SK-N-SH (cell line): ENCODE data around the gene COG2.

ENCODE experiments used
- MEF2A ChIP-seq: IDR thresholded peaks from 2 replicates; pipeline ENCODE4 v1.4.0; 2012; ENCODE audit warnings: low read depth, borderline replicate concordance
- NRF1 ChIP-seq: IDR thresholded peaks from 2 replicates; pipeline ENCODE4 v1.6.1; 2012; ENCODE audit warnings: low read depth, mild to moderate bottlenecking, low read length
- TAF1 ChIP-seq: IDR thresholded peaks from 2 replicates; pipeline ENCODE4 v1.6.1; 2012; ENCODE audit warnings: low read depth, mild to moderate bottlenecking, low read length, moderate library complexity, borderline replicate concordance
- TF ChIP-seq, protein P1 (sequence below): fragments of 200-600 bp; sonication (generic); IDR thresholded peaks from 2 replicates; pipeline ENCODE4 v1.6.1; 2017; ENCODE audit warnings: antibody characterized with exemption, mild to moderate bottlenecking, moderate library complexity
- TF ChIP-seq, protein P2 (sequence below): fragments of 150-350 bp; IDR thresholded peaks from 2 replicates; pipeline ENCODE4 v1.6.1; 2017; ENCODE audit warnings: antibody characterized with exemption, low read length, low read depth, borderline replicate concordance
- TF ChIP-seq, protein P3 (sequence below): IDR thresholded peaks from 2 replicates; pipeline ENCODE4 v1.4.0; 2012; ENCODE audit warnings: low read depth

DNA sequence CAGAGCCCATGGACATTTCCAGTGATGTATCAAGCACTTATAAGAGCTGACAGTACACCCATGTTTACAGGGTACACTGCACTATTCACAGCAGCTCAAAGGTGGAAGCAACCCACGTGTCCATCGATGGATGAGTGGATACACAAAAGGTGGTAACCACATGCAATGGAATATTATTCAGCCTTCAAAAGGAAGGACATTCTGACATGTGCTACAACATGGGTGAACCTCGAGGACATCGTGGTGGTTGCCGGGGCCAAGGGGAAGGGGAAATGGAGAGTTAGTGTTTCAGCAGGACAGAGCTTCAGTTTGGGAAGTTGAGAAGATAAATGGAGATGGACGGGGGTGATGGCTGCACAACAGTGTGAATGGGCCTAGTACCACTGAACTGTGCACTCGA is 62.5 kb downstream of the COG2 start:
- TF ChIP-seq NRF1 = no peak
- TF ChIP-seq, protein P1, sequence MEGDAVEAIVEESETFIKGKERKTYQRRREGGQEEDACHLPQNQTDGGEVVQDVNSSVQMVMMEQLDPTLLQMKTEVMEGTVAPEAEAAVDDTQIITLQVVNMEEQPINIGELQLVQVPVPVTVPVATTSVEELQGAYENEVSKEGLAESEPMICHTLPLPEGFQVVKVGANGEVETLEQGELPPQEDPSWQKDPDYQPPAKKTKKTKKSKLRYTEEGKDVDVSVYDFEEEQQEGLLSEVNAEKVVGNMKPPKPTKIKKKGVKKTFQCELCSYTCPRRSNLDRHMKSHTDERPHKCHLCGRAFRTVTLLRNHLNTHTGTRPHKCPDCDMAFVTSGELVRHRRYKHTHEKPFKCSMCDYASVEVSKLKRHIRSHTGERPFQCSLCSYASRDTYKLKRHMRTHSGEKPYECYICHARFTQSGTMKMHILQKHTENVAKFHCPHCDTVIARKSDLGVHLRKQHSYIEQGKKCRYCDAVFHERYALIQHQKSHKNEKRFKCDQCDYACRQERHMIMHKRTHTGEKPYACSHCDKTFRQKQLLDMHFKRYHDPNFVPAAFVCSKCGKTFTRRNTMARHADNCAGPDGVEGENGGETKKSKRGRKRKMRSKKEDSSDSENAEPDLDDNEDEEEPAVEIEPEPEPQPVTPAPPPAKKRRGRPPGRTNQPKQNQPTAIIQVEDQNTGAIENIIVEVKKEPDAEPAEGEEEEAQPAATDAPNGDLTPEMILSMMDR = no peak
- TF ChIP-seq TAF1 = no peak
- TF ChIP-seq, protein P2, sequence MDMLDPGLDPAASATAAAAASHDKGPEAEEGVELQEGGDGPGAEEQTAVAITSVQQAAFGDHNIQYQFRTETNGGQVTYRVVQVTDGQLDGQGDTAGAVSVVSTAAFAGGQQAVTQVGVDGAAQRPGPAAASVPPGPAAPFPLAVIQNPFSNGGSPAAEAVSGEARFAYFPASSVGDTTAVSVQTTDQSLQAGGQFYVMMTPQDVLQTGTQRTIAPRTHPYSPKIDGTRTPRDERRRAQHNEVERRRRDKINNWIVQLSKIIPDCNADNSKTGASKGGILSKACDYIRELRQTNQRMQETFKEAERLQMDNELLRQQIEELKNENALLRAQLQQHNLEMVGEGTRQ = no peak
- TF ChIP-seq MEF2A = no peak
- TF ChIP-seq, protein P3, sequence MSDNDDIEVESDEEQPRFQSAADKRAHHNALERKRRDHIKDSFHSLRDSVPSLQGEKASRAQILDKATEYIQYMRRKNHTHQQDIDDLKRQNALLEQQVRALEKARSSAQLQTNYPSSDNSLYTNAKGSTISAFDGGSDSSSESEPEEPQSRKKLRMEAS = no peak
